GM12878 (cell line): ENCODE measurements around the gene CRYGN. TPM values are rescaled to one million over a fixed set of nuclear protein-coding genes. Genes with fewer than 3 reads are reported as not detected.

Source experiments
- ATAC-seq: fragments of 200-7000 bp; cut with Tn5 transposase; 3 replicates; pipeline ENCODE4 v1.9.1; 2020; ENCODE audit warnings: mild to moderate bottlenecking, moderate library complexity
- BruUV-seq: library from RNA; stranded (reverse); fragments of 400-500 nt; replicated peaks from 2 replicates; lab custom pipeline; 2021; lab: Mats Ljungman, UMichigan
- CTCF ChIA-PET: fragments of 300-600 bp; sonication (Branson Sonifier 250); formaldehyde crosslinking; extraction: SDS; loops from one replicate; lab custom pipeline; 2021; ENCODE audit warnings: inconsistent platforms; lab: Yijun Ruan, JAX
- POLR2A ChIA-PET: fragments of 350-600 bp; formaldehyde crosslinking; extraction: SDS; loops from one replicate; lab custom pipeline; 2021; ENCODE audit warnings: inconsistent platforms; lab: Charles Lee
- RAD21 ChIA-PET: fragments of 300-600 bp; sonication (Branson Sonifier 250); formaldehyde crosslinking; loops from one replicate; lab custom pipeline; 2023; ENCODE audit warnings: antibody characterized with exemption; ENCODE audit not compliant: unreplicated experiment; lab: Charles Lee
- SMC1A ChIA-PET: fragments of 300-600 bp; sonication (Branson Sonifier 250); formaldehyde crosslinking; loops from one replicate; lab custom pipeline; 2023; ENCODE audit not compliant: unreplicated experiment, uncharacterized antibody; lab: Charles Lee
- DNase-seq: peaks from one replicate; pipeline ENCODE4 v3.0.0-alpha.2; 2011; ENCODE audit warnings: low read depth, low spot score
- FAIRE-seq: peaks from 3 replicates; lab custom pipeline; 2011; peaks lifted over from hg19 to GRCh38; lab: Jason Lieb, UNC
- H2AFZ ChIP-seq: 2 replicates; pipeline ENCODE4 v1.6.0; 2011; ENCODE audit warnings: low read depth, low read length, control low read depth; ENCODE audit not compliant: control insufficient read depth
- H3K27ac ChIP-seq: 2 replicates; pipeline ENCODE4 v1.5.1; 2011; ENCODE audit warnings: control low read depth; ENCODE audit not compliant: control insufficient read depth, insufficient read depth
- H3K27me3 ChIP-seq, 2 experiments: replicated peaks in 1 of 2; 2 replicates each; pipeline versions ENCODE4 v1.6.0 to v1.6.1; 2011; ENCODE audit warnings: low read length in 1 of 2; ENCODE audit not compliant: control insufficient read depth in 2 of 2, insufficient read depth in 2 of 2
- H3K36me3 ChIP-seq, 2 experiments: 2 replicates each; pipeline ENCODE4 v1.5.1; 2011; ENCODE audit warnings: low read length in 1 of 2; ENCODE audit not compliant: control insufficient read depth in 2 of 2, insufficient read depth in 2 of 2
- H3K4me1 ChIP-seq: 2 replicates; pipeline ENCODE4 v1.6.1; 2011; ENCODE audit warnings: mild to moderate bottlenecking, low read length, moderate library complexity, mixed read lengths; ENCODE audit not compliant: control insufficient read depth, insufficient read depth
- H3K4me2 ChIP-seq: 2 replicates; pipeline ENCODE4 v1.6.0; 2011; ENCODE audit warnings: control low read depth; ENCODE audit not compliant: control insufficient read depth, insufficient read depth
- H3K4me3 ChIP-seq: fragments of 200-600 bp; sonication (generic); 2 replicates; pipeline ENCODE4 v1.5.1; 2016
- H3K79me2 ChIP-seq: 2 replicates; pipeline ENCODE4 v1.6.0; 2011; ENCODE audit warnings: low read length; ENCODE audit not compliant: control insufficient read depth, insufficient read depth
- H3K9ac ChIP-seq: 2 replicates; pipeline ENCODE4 v1.8.0; 2011; ENCODE audit warnings: low read length, control low read depth, mixed read lengths; ENCODE audit not compliant: control insufficient read depth, insufficient read depth
- H3K9me3 ChIP-seq: replicated peaks from 3 replicates; pipeline ENCODE4 v1.5.1; 2011; ENCODE audit warnings: mild to moderate bottlenecking, low read length; ENCODE audit not compliant: control insufficient read depth, insufficient read depth
- H4K20me1 ChIP-seq: 2 replicates; pipeline ENCODE4 v1.6.0; 2011; ENCODE audit not compliant: control insufficient read depth, insufficient read depth
- BACH1 ChIP-seq: fragments of 450-650 bp; IDR thresholded peaks from 2 replicates; pipeline ENCODE4 v1.6.1; 2017; ENCODE audit warnings: mild to moderate bottlenecking, borderline replicate concordance
- CHD1 ChIP-seq: IDR thresholded peaks from 2 replicates; pipeline ENCODE4 v1.6.1; 2012; ENCODE audit warnings: low read depth, low read length, improper control_type of control experiment
- EP300 ChIP-seq, 2 experiments: fragments of 150-350 bp in 1 of 2; IDR thresholded peaks; 2 replicates each; pipeline ENCODE4 v1.6.1; 2011 to 2012; ENCODE audit warnings: low read depth in 2 of 2, low read length in 2 of 2, borderline replicate concordance in 1 of 2, improper control_type of control experiment in 1 of 2, inconsistent platforms in 1 of 2; ENCODE audit not compliant: control insufficient read depth in 1 of 2
- JUND ChIP-seq: IDR thresholded peaks from 2 replicates; pipeline ENCODE4 v1.6.1; 2012; ENCODE audit warnings: low read depth, mild to moderate bottlenecking, low read length, improper control_type of control experiment, moderate library complexity
- MEF2A ChIP-seq: IDR thresholded peaks from 2 replicates; pipeline ENCODE4 v1.6.1; 2011; ENCODE audit warnings: low read depth, mild to moderate bottlenecking, low read length, moderate library complexity; ENCODE audit not compliant: insufficient read depth
- NFIC ChIP-seq: IDR thresholded peaks from 2 replicates; pipeline ENCODE4 v1.6.1; 2012; ENCODE audit warnings: low read depth, mild to moderate bottlenecking, inconsistent platforms, low read length, moderate library complexity
- POU2F2 ChIP-seq: IDR thresholded peaks from 3 replicates; pipeline ENCODE4 v1.6.1; 2011; ENCODE audit warnings: low read depth, mild to moderate bottlenecking, low read length, borderline replicate concordance
- SP1 ChIP-seq: IDR thresholded peaks from one replicate; pipeline ENCODE4 v1.6.1; 2011; ENCODE audit warnings: low read depth, low read length
- SREBF2 ChIP-seq: IDR thresholded peaks from 2 replicates; pipeline ENCODE4 v1.6.1; 2012; ENCODE audit warnings: mild to moderate bottlenecking, low read length
- SRF ChIP-seq, 2 experiments: IDR thresholded peaks; 2 replicates each; pipeline ENCODE4 v1.6.1; 2011; ENCODE audit warnings: low read depth in 2 of 2, low read length in 2 of 2, mild to moderate bottlenecking in 1 of 2, moderate library complexity in 1 of 2
- YBX1 ChIP-seq: fragments of 450-650 bp; IDR thresholded peaks from 2 replicates; pipeline ENCODE4 v1.6.1; 2016; ENCODE audit warnings: antibody characterized with exemption
- WGBS: methylation state at CpG from one replicate; pipeline ENCODE4 v1.1.6; 2016; ENCODE audit warnings: low lambda C conversion rate; ENCODE audit not compliant: insufficient replicate concordance, insufficient coverage; ENCODE audit errors: missing lambda C conversion rate; 5-methylcytosine and 5-hydroxymethylcytosine counted together
- in situ Hi-C: fragments of 300-500 bp; cut with MboI; formaldehyde crosslinking; loops from 9 replicates; pipeline ENCODE4 v1.14.3; 2018; ENCODE audit warnings: mixed read lengths
- intact Hi-C: fragments of 100-400 bp; cut with micrococcal nuclease; formaldehyde crosslinking; loops from one replicate; pipeline ENCODE4 v1.14.2; 2022; ENCODE audit not compliant: unreplicated experiment
- polyA plus RNA-seq, 11 experiments: library from polyadenylated mRNA; depleted of rRNA in 4 of 11; unstranded in 6 of 11; stranded (reverse) in 5 of 11; fragments of >200 nt; fragmentation: Nextera tagmentation in 4 of 11; fragmentation: Illumina TruSeq in 1 of 11; extraction: Ambion mirVana in 4 of 11; extraction: Trizol in 1 of 11; gene quantifications; 1 replicate in 1 of 11; 2 replicates in 10 of 11; pipeline versions ENCODE4 v1.2.1 to v1.2.3, GENCODE V29; 2011 to 2016; ENCODE audit warnings: inconsistent platforms in 2 of 11, missing spikeins in 2 of 11, low read depth in 1 of 11
- total RNA-seq, 4 experiments: library from RNA; depleted of rRNA in 3 of 4; stranded (reverse); fragments of >200 nt in 3 of 4; fragmentation: Illumina TruSeq in 1 of 4; extraction: Trizol in 1 of 4; gene quantifications; 2 replicates each; pipeline versions ENCODE4 v1.2.1 to v1.2.3, GENCODE V29; 2013 to 2021
- TF ChIP-seq, protein P1 (sequence below): IDR thresholded peaks from 2 replicates; pipeline ENCODE4 v1.6.1; 2012; ENCODE audit warnings: low read depth, low read length, improper control_type of control experiment
- TF ChIP-seq, protein P2 (sequence below): fragments of 450-650 bp; IDR thresholded peaks from 2 replicates; pipeline ENCODE4 v1.6.1; 2017; ENCODE audit warnings: antibody characterized with exemption, mild to moderate bottlenecking, moderate library complexity

The CRYGN gene
- total and polyA plus RNA-seq, 10 of the 15 experiments (the other 5 are each of a cell fraction or from before 2014, with no cell fraction given): not detected

DNA sequence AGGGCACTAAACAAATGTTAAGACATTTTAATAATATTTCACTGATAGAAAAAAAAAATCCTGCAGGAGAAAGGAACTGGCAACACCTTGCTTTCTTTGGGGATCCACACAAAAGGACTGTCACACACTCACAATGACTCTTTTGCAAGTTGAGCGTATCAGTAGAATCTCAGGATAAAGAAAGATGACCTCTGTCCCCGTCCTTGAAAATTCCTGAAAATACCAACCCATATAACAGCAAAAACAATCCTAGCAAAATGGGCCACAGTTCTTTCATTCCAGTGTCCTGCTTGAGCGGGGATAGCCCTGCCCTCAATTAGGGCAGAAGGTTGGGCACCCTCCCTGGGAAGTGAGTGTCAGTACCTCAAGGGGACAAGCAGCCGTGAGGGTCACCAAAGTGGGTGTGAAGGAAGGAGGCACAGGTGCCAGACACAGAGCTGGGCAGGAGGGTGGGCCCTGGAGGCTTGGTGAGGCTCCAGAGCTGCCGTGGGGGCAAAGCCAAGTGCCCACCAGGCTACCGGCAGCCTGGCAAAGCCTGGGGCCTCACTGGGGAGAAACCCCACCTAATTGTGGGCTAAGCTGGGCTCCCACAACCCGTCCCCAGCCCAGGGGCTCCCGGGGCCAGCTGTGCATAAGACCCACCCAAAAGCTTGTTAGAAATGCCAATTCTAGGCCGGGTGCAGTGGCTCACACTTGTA, 32.9 kb downstream of the CRYGN start (continued):
- no peak for TF ChIP-seq POU2F2
- TF ChIP-seq YBX1: no peak
- TF ChIP-seq, protein P1, sequence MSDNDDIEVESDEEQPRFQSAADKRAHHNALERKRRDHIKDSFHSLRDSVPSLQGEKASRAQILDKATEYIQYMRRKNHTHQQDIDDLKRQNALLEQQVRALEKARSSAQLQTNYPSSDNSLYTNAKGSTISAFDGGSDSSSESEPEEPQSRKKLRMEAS: no peak

DNA sequence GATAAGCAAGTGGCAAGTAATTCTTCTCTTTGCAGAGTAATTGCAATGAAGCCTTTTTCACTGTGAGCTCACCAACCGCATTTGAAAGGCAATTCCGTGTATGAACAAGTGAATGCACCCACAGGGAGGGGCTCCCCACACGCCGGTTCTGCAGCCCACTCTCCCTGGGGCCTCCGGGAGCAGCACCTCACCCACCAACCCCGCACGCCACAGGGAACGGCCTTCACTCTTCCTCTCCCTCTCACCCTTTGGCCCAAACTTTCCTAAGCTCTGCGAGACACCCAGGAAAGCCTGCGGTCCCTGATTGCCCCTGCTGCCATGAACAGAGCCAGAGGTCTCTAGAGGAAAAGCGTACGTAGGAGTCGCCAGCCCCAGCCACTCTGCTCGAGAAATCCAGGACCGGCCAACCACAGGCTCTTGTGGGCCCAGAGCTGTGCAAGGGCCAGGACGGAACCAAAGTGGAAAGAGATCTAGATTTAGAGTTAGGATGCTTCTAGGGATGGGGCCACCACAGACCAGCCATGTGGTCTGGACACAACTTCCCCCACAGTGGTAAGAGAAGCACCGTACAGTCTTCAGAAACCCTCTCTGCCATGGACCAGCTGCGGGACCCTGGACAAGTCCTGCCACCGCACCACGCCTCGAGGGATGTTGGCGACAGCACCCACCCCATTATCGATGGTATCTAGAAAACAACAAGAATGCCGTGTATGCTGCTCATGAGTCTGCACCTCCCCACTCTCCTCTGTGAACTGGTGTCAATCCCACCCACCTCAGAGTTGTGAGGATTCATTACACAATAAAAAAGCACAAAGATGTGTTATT, 33.7 kb downstream of the CRYGN start:
- intact Hi-C loops (no loop called here), in situ Hi-C loops (no loop called here)
- H4K20me1 ChIP-seq: no peaks in the 10 kb centered on the region
- H3K36me3 ChIP-seq: no peaks in the 10 kb centered on the region
- H3K9me3 ChIP-seq: no peaks in the 10 kb centered on the region
- no peaks in the 10 kb centered on the region for H3K79me2 ChIP-seq
- no peak for TF ChIP-seq BACH1
- TF ChIP-seq, protein P2, sequence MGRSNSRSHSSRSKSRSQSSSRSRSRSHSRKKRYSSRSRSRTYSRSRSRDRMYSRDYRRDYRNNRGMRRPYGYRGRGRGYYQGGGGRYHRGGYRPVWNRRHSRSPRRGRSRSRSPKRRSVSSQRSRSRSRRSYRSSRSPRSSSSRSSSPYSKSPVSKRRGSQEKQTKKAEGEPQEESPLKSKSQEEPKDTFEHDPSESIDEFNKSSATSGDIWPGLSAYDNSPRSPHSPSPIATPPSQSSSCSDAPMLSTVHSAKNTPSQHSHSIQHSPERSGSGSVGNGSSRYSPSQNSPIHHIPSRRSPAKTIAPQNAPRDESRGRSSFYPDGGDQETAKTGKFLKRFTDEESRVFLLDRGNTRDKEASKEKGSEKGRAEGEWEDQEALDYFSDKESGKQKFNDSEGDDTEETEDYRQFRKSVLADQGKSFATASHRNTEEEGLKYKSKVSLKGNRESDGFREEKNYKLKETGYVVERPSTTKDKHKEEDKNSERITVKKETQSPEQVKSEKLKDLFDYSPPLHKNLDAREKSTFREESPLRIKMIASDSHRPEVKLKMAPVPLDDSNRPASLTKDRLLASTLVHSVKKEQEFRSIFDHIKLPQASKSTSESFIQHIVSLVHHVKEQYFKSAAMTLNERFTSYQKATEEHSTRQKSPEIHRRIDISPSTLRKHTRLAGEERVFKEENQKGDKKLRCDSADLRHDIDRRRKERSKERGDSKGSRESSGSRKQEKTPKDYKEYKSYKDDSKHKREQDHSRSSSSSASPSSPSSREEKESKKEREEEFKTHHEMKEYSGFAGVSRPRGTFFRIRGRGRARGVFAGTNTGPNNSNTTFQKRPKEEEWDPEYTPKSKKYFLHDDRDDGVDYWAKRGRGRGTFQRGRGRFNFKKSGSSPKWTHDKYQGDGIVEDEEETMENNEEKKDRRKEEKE: no peak
- no peak for TF ChIP-seq SP1
- TF ChIP-seq EP300 (IDR thresholded peaks at IDR 0.05; ENCODE audit: borderline replicate concordance in 1 of 2, control insufficient read depth in 1 of 2, low read depth in 2 of 2, low read length in 2 of 2): no peak
- TF ChIP-seq MEF2A: no peak
- no peak for TF ChIP-seq JUND
- TF ChIP-seq CHD1: no peak
- TF ChIP-seq SRF (IDR thresholded peaks at IDR 0.05; ENCODE audit: low read depth in 2 of 2, low read length in 2 of 2): no peak
- TF ChIP-seq NFIC: no peak
- no peak for TF ChIP-seq SREBF2
- no TSS peak for BruUV-seq
- FAIRE-seq (no peak), ATAC-seq (no peak), DNase-seq (no peak)
- ChIA-PET RAD21 (no interaction called here), CTCF (no interaction called here), SMC1A (no interaction called here), POLR2A (no interaction called here)
- H3K27me3 ChIP-seq: peaks cover 10 to 12% of the 10 kb centered on the region in 2 experiments; a peak in 3 of 4 replicates
- no peak overlapping the region for H3K9ac ChIP-seq
- WGBS: 63% methylated on average over 24 of the region's 24 CpGs
- H3K27ac ChIP-seq: no peak overlapping the region
- no peak overlapping the region for H2AFZ ChIP-seq
- H3K4me1 ChIP-seq: no peaks in the 10 kb centered on the region; the same call in 1 of the 2 replicates
- no peak overlapping the region for H3K4me3 ChIP-seq
- no peak overlapping the region for H3K4me2 ChIP-seq
